ENCODE results near the gene MED10.

DNA sequence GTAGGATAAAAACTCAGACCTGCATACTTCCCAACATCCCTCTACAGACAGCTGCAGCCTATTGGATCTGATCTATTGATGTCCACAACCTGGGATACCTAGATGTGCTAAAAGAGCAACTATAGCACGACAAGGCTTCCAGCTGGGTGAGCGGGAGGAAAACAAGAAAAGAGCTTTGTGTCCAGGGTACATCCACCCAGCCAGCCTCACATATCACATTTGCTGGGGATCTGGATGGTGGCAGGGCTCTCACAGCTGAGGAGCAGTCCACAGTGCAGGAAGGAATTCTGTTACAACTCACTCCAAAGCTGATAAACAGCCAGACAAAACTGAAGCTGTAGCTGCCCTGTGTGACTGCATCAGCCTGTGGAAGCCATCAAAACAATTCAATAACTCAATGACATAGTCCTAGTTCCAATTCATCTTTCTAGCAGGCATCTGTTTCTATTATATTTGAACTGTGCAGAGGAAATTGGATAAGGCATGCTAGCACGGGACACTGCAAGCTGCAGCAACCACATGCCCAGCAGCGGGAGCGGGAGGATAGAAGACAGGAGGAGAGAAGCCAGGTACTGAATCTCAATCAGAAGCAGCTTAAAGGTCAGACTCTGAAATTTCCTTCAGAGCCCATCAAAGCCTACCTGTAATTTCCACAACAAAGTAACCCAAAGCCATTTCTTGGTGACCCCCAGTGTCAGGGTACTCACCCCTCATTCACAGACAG, 45.0 kb downstream of the MED10 start:
- TF ChIP-seq POLR2AphosphoS5 (IDR thresholded peaks at IDR 0.05) (no peak), EP300 (IDR thresholded peaks at IDR 0.05) (no peak)
- TF ChIP-seq, protein P1, sequence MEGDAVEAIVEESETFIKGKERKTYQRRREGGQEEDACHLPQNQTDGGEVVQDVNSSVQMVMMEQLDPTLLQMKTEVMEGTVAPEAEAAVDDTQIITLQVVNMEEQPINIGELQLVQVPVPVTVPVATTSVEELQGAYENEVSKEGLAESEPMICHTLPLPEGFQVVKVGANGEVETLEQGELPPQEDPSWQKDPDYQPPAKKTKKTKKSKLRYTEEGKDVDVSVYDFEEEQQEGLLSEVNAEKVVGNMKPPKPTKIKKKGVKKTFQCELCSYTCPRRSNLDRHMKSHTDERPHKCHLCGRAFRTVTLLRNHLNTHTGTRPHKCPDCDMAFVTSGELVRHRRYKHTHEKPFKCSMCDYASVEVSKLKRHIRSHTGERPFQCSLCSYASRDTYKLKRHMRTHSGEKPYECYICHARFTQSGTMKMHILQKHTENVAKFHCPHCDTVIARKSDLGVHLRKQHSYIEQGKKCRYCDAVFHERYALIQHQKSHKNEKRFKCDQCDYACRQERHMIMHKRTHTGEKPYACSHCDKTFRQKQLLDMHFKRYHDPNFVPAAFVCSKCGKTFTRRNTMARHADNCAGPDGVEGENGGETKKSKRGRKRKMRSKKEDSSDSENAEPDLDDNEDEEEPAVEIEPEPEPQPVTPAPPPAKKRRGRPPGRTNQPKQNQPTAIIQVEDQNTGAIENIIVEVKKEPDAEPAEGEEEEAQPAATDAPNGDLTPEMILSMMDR (IDR thresholded peaks at IDR 0.05) = no peak
